H9 (cell line): Measurements from ENCODE around the gene MAP6. TPM values are rescaled to one million over a fixed set of nuclear protein-coding genes. Genes with fewer than 3 reads are reported as not detected.

Source experiments
- DNase-seq: peaks from one replicate; pipeline ENCODE4 v3.0.0-alpha.2; 2017
- H2AFZ ChIP-seq: one replicate; pipeline ENCODE4 v1.6.1; 2013; ENCODE audit warnings: mild to moderate bottlenecking, low read length, control low read depth, moderate library complexity
- H2AK5ac ChIP-seq: 2 replicates; pipeline ENCODE4 v1.6.1; 2013; ENCODE audit warnings: low read length, control low read depth, mixed read lengths; ENCODE audit not compliant: insufficient read length
- H2BK120ac ChIP-seq: one replicate; pipeline ENCODE4 v1.6.1; 2013; ENCODE audit warnings: low read depth, mild to moderate bottlenecking, low read length, control low read depth, inconsistent platforms; ENCODE audit not compliant: poor library complexity, severe bottlenecking
- H2BK12ac ChIP-seq: 2 replicates; pipeline ENCODE4 v1.6.1; 2013; ENCODE audit warnings: low read length, control low read depth, mixed read lengths, low read depth; ENCODE audit not compliant: insufficient read length
- H2BK15ac ChIP-seq: 2 replicates; pipeline ENCODE4 v1.6.1; 2013; ENCODE audit warnings: low read depth, low read length, control low read depth
- H2BK20ac ChIP-seq: one replicate; pipeline ENCODE4 v1.6.1; 2013; ENCODE audit warnings: low read depth, mild to moderate bottlenecking, low read length, control low read depth, inconsistent platforms; ENCODE audit not compliant: poor library complexity, severe bottlenecking
- H2BK5ac ChIP-seq: 2 replicates; pipeline ENCODE4 v1.6.1; 2013; ENCODE audit warnings: low read length, control low read depth, mixed read lengths; ENCODE audit not compliant: insufficient read length
- H3K14ac ChIP-seq: 2 replicates; pipeline ENCODE4 v1.6.1; 2013; ENCODE audit warnings: low read length, control low read depth; ENCODE audit not compliant: insufficient read depth
- H3K18ac ChIP-seq: 2 replicates; pipeline ENCODE4 v1.6.1; 2013; ENCODE audit warnings: low read depth, mild to moderate bottlenecking, mixed read lengths, low read length, control low read depth; ENCODE audit not compliant: insufficient read length
- H3K23ac ChIP-seq: 2 replicates; pipeline ENCODE4 v1.6.1; 2013; ENCODE audit warnings: low read length, control low read depth, mixed read lengths, low read depth; ENCODE audit not compliant: insufficient read length
- H3K23me2 ChIP-seq: 2 replicates; pipeline ENCODE4 v1.6.1; 2013; ENCODE audit warnings: low read depth, mild to moderate bottlenecking, mixed read lengths, low read length, control low read depth; ENCODE audit not compliant: insufficient read length, poor library complexity, severe bottlenecking
- H3K27ac ChIP-seq: 2 replicates; pipeline ENCODE4 v1.5.1; 2013; ENCODE audit warnings: low read length, control low read depth, mixed read lengths, low read depth; ENCODE audit not compliant: insufficient read length
- H3K27me3 ChIP-seq: 2 replicates; pipeline ENCODE4 v1.6.1; 2013; ENCODE audit warnings: low read length, control low read depth, inconsistent platforms; ENCODE audit not compliant: insufficient read depth
- H3K4ac ChIP-seq: 2 replicates; pipeline ENCODE4 v1.6.1; 2013; ENCODE audit warnings: low read depth, mild to moderate bottlenecking, control low read depth, inconsistent platforms, low read length, moderate library complexity
- H3K4me1 ChIP-seq: 2 replicates; pipeline ENCODE4 v1.6.1; 2013; ENCODE audit warnings: low read length, control low read depth, inconsistent platforms; ENCODE audit not compliant: insufficient read depth
- H3K4me2 ChIP-seq: 2 replicates; pipeline ENCODE4 v1.6.1; 2013; ENCODE audit warnings: low read length, control low read depth, mixed read lengths; ENCODE audit not compliant: insufficient read length, insufficient read depth
- H3K56ac ChIP-seq: 2 replicates; pipeline ENCODE4 v1.6.1; 2013; ENCODE audit warnings: low read depth, mild to moderate bottlenecking, mixed read lengths, low read length, control low read depth; ENCODE audit not compliant: insufficient read length
- H3K79me1 ChIP-seq: 2 replicates; pipeline ENCODE4 v1.6.1; 2013; ENCODE audit warnings: low read depth, mild to moderate bottlenecking, moderate library complexity, low read length, control low read depth, inconsistent platforms; ENCODE audit not compliant: insufficient read depth, poor library complexity, severe bottlenecking
- H3K79me2 ChIP-seq: 2 replicates; pipeline ENCODE4 v1.6.1; 2013; ENCODE audit warnings: low read length, control low read depth, inconsistent platforms; ENCODE audit not compliant: insufficient read depth
- H3K9ac ChIP-seq: 2 replicates; pipeline ENCODE4 v1.6.1; 2013; ENCODE audit warnings: low read length, control low read depth, mixed read lengths; ENCODE audit not compliant: insufficient read length; ENCODE audit errors: extremely low read depth
- H3K9me3 ChIP-seq: one replicate; pipeline ENCODE4 v1.6.1; 2013; ENCODE audit warnings: low read depth, low read length, inconsistent platforms; ENCODE audit not compliant: control insufficient read depth
- H3T11ph ChIP-seq: one replicate; pipeline ENCODE4 v1.6.1; 2013; ENCODE audit warnings: mild to moderate bottlenecking, low read length, control low read depth, inconsistent platforms
- H4K20me1 ChIP-seq: one replicate; pipeline ENCODE4 v1.6.1; 2013; ENCODE audit not compliant: control insufficient read depth, insufficient read length, insufficient read depth
- H4K5ac ChIP-seq: 2 replicates; pipeline ENCODE4 v1.6.1; 2013; ENCODE audit warnings: low read depth, mild to moderate bottlenecking, mixed read lengths, low read length, control low read depth; ENCODE audit not compliant: insufficient read length
- H4K8ac ChIP-seq: replicated peaks from 2 replicates; pipeline ENCODE4 v1.6.1; 2013; ENCODE audit warnings: low read length, control low read depth, mixed read lengths, low read depth; ENCODE audit not compliant: insufficient read length
- H4K91ac ChIP-seq: 2 replicates; pipeline ENCODE4 v1.6.1; 2013; ENCODE audit warnings: low read depth, mild to moderate bottlenecking, moderate library complexity, mixed read lengths, low read length, control low read depth; ENCODE audit not compliant: insufficient read length
- H3K27ac Mint-ChIP-seq, 3 experiments: 2 replicates in 2 of 3; 3 replicates in 1 of 3; pipeline ENCODE4 v1.8.0; 2020 to 2021; ENCODE audit warnings: mixed read lengths in 3 of 3, mild to moderate bottlenecking in 1 of 3, moderate library complexity in 1 of 3
- H3K27me3 Mint-ChIP-seq: 2 replicates; pipeline ENCODE4 v1.8.0; 2021; ENCODE audit warnings: low read depth, mild to moderate bottlenecking, moderate library complexity, mixed read lengths
- H3K36me3 Mint-ChIP-seq, 3 experiments: 2 replicates in 2 of 3; 3 replicates in 1 of 3; pipeline ENCODE4 v1.8.0; 2020 to 2021; ENCODE audit warnings: low read depth in 3 of 3, mixed read lengths in 3 of 3; ENCODE audit not compliant: insufficient read depth in 1 of 3
- H3K4me1 Mint-ChIP-seq, 2 experiments: 2 replicates each; pipeline ENCODE4 v1.8.0; 2020; ENCODE audit warnings: mixed read lengths in 2 of 2
- H3K4me3 Mint-ChIP-seq, 2 experiments: 2 replicates in 1 of 2; 3 replicates in 1 of 2; pipeline ENCODE4 v1.8.0; 2020 to 2021; ENCODE audit warnings: mild to moderate bottlenecking in 2 of 2, mixed read lengths in 2 of 2, moderate library complexity in 1 of 2
- H3K9me3 Mint-ChIP-seq, 2 experiments: 2 replicates in 1 of 2; 3 replicates in 1 of 2; pipeline ENCODE4 v1.8.0; 2020; ENCODE audit warnings: mild to moderate bottlenecking in 2 of 2, mixed read lengths in 2 of 2, moderate library complexity in 1 of 2
- WGBS: extraction: QIAGEN DNeasy Blood & Tissue Kit; methylation state at CpG from one replicate; pipeline ENCODE4 v1.1.7; 2013; ENCODE audit warnings: missing lambda C conversion rate, low lambda C conversion rate, mixed read lengths; ENCODE audit not compliant: insufficient read length; ENCODE audit errors: extremely low coverage; 5-methylcytosine and 5-hydroxymethylcytosine counted together
- total RNA-seq: library from RNA; stranded (reverse); gene quantifications from 2 replicates; pipeline ENCODE4 v1.2.1, GENCODE V29; 2021
- TF ChIP-seq, protein P1 (sequence below): fragments of 200-600 bp; sonication (generic); conservative IDR thresholded peaks from 3 replicates; pipeline ENCODE4 v1.8.0; 2021; ENCODE audit warnings: antibody characterized with exemption, mild to moderate bottlenecking

MAP6 gene
- total RNA-seq, 1 experiment from 2014 or later = 0.77 TPM

GRCh38 chr11:75691804-75692203 lies 23.0 kb upstream of the MAP6 start:
- no peak overlapping the region for H3K27ac ChIP-seq
- H3K9me3 ChIP-seq = no peaks in the 10 kb centered on the region
- no peaks in the 10 kb centered on the region for H4K20me1 ChIP-seq
- no peaks in the 10 kb centered on the region for H3K4me1 ChIP-seq
- no peaks in the 10 kb centered on the region for H3K4me1 Mint-ChIP-seq
- H2BK5ac ChIP-seq = no peak overlapping the region
- H3K56ac ChIP-seq = no peak overlapping the region
- H3K27me3 Mint-ChIP-seq = peaks cover 47% of the 10 kb centered on the region
- no peaks in the 10 kb centered on the region for H3K79me2 ChIP-seq
- H3K79me1 ChIP-seq = no peaks in the 10 kb centered on the region
- no peak overlapping the region for H2AFZ ChIP-seq
- no peak overlapping the region for H2BK120ac ChIP-seq
- TF ChIP-seq, protein P1, sequence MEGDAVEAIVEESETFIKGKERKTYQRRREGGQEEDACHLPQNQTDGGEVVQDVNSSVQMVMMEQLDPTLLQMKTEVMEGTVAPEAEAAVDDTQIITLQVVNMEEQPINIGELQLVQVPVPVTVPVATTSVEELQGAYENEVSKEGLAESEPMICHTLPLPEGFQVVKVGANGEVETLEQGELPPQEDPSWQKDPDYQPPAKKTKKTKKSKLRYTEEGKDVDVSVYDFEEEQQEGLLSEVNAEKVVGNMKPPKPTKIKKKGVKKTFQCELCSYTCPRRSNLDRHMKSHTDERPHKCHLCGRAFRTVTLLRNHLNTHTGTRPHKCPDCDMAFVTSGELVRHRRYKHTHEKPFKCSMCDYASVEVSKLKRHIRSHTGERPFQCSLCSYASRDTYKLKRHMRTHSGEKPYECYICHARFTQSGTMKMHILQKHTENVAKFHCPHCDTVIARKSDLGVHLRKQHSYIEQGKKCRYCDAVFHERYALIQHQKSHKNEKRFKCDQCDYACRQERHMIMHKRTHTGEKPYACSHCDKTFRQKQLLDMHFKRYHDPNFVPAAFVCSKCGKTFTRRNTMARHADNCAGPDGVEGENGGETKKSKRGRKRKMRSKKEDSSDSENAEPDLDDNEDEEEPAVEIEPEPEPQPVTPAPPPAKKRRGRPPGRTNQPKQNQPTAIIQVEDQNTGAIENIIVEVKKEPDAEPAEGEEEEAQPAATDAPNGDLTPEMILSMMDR = no peak
- H3K4ac ChIP-seq = no peak overlapping the region
- no peak for DNase-seq
- H2BK12ac ChIP-seq = no peak overlapping the region
- no peaks in the 10 kb centered on the region for H3K9me3 Mint-ChIP-seq
- no peaks in the 10 kb centered on the region for H3K27me3 ChIP-seq
- H3K18ac ChIP-seq = no peak overlapping the region
- H3K14ac ChIP-seq = no peak overlapping the region
- H3K4me2 ChIP-seq = no peak overlapping the region
- no peaks in the 10 kb centered on the region for H3K23me2 ChIP-seq
- H4K8ac ChIP-seq = no peak overlapping the region
- H4K5ac ChIP-seq = no peak overlapping the region
- no peak overlapping the region for H3K9ac ChIP-seq
- no peak overlapping the region for H3K23ac ChIP-seq
- H3T11ph ChIP-seq = no peak overlapping the region
- H3K36me3 Mint-ChIP-seq = no peaks in the 10 kb centered on the region
- H2AK5ac ChIP-seq = no peak overlapping the region
- no peak overlapping the region for H4K91ac ChIP-seq
- no peak overlapping the region for H2BK20ac ChIP-seq
- no CpG with 5 or more reads among the region's 4 CpGs for WGBS
- H3K4me3 Mint-ChIP-seq = no peak overlapping the region
- H2BK15ac ChIP-seq = no peak overlapping the region
- H3K27ac Mint-ChIP-seq = no peak overlapping the region
